K562 (cell line): ENCODE results near the gene FAM110D. TPM values are rescaled to one million over a fixed set of nuclear protein-coding genes. Genes with fewer than 3 reads are reported as not detected.

ENCODE experiments used
- BRF1 ChIP-seq: IDR thresholded peaks from 3 replicates; pipeline ENCODE4 v1.6.1; 2011; ENCODE audit warnings: borderline replicate concordance, mild to moderate bottlenecking; ENCODE audit not compliant: insufficient read length; ENCODE audit errors: extremely low read depth
- CSDE1 ChIP-seq, 2 experiments: fragments of 450-650 bp; IDR thresholded peaks; 2 replicates each; pipeline ENCODE4 v1.6.1; 2016; ENCODE audit warnings: mild to moderate bottlenecking in 1 of 2
- DDX20 ChIP-seq: fragments of 450-650 bp; IDR thresholded peaks from 2 replicates; pipeline ENCODE4 v1.6.1; 2016; ENCODE audit warnings: missing genetic modification characterization, low read depth, mild to moderate bottlenecking, missing compliant biosample characterization, moderate library complexity
- ELF2 ChIP-seq: fragments of 250-450 bp; sonication (Bioruptor Pico); IDR thresholded peaks from 2 replicates; pipeline ENCODE4 v1.5.0; 2021; ENCODE audit warnings: mild to moderate bottlenecking
- ILK ChIP-seq: fragments of 450-650 bp; IDR thresholded peaks from 2 replicates; pipeline ENCODE4 v1.6.1; 2016; ENCODE audit warnings: missing genetic modification characterization, low read depth, mild to moderate bottlenecking, missing compliant biosample characterization, moderate library complexity, borderline replicate concordance
- JUN ChIP-seq, 2 experiments: sonication (generic) in 1 of 2; formaldehyde crosslinking in 1 of 2; IDR thresholded peaks; 2 replicates each; pipeline versions ENCODE4 v1.6.1 to v1.8.0; 2012 to 2022; ENCODE audit warnings: borderline replicate concordance in 2 of 2, mild to moderate bottlenecking in 2 of 2, improper control_type of control experiment in 1 of 2, low read depth in 1 of 2, low read length in 1 of 2, missing genetic modification reagents in 1 of 2
- KLF6 ChIP-seq: fragments of 250-450 bp; sonication (Bioruptor Pico); IDR thresholded peaks from 2 replicates; pipeline ENCODE4 v1.4.0; 2020; ENCODE audit warnings: mild to moderate bottlenecking, moderate library complexity, borderline replicate concordance
- NCOA4 ChIP-seq: fragments of 450-650 bp; IDR thresholded peaks from 2 replicates; pipeline ENCODE4 v1.6.1; 2018; ENCODE audit warnings: mild to moderate bottlenecking; ENCODE audit not compliant: partially characterized antibody
- PHB2 ChIP-seq: fragments of 450-650 bp; IDR thresholded peaks from 2 replicates; pipeline ENCODE4 v1.6.1; 2017; ENCODE audit warnings: low read depth
- SAFB ChIP-seq: fragments of 200-400 bp; formaldehyde crosslinking; IDR thresholded peaks from 2 replicates; pipeline ENCODE4 v1.6.1; 2017; ENCODE audit warnings: low read depth, low read length, borderline replicate concordance
- SRF ChIP-seq, 2 experiments: fragments of 250-450, 450-650 bp in 1 of 2; sonication (Bioruptor Pico) in 1 of 2; sonication (generic) in 1 of 2; formaldehyde crosslinking; IDR thresholded peaks; 2 replicates each; pipeline versions ENCODE4 v1.5.0 to v1.5.1; 2020 to 2022; ENCODE audit warnings: mild to moderate bottlenecking in 1 of 2, missing genetic modification reagents in 1 of 2
- SRSF1 ChIP-seq: fragments of 200-400 bp; formaldehyde crosslinking; IDR thresholded peaks from 2 replicates; pipeline ENCODE4 v1.6.1; 2017; ENCODE audit warnings: mild to moderate bottlenecking, low read depth, low read length, moderate library complexity
- TGIF2 ChIP-seq: sonication (generic); formaldehyde crosslinking; IDR thresholded peaks from 2 replicates; pipeline ENCODE4 v1.8.1; 2022; ENCODE audit warnings: mild to moderate bottlenecking, missing genetic modification reagents, moderate library complexity
- ZNF224 ChIP-seq: sonication (generic); formaldehyde crosslinking; IDR thresholded peaks from 2 replicates; pipeline ENCODE4 v1.8.0; 2022; ENCODE audit warnings: mild to moderate bottlenecking, missing genetic modification reagents
- ZNF347 ChIP-seq: fragments of 450-650 bp; formaldehyde crosslinking; IDR thresholded peaks from 2 replicates; pipeline ENCODE4 v1.4.0; 2020; ENCODE audit warnings: low read depth, mild to moderate bottlenecking, moderate library complexity
- ZNF507 ChIP-seq: conservative IDR thresholded peaks from 2 replicates; pipeline ENCODE4 v1.6.1; 2017; ENCODE audit warnings: missing genetic modification characterization, missing compliant biosample characterization
- polyA plus RNA-seq, 8 experiments: library from polyadenylated mRNA; depleted of rRNA in 4 of 8; stranded (reverse) in 5 of 8; unstranded in 3 of 8; fragments of >200 nt; fragmentation: Nextera tagmentation in 2 of 8; fragmentation: Illumina TruSeq in 1 of 8; extraction: Ambion mirVana in 2 of 8; extraction: Trizol in 1 of 8; gene quantifications; 2 replicates each; pipeline versions ENCODE4 v1.2.1 to v1.2.3, GENCODE V29; 2011 to 2014; ENCODE audit warnings: inconsistent platforms in 1 of 8, missing spikeins in 1 of 8
- total RNA-seq, 7 experiments: library from RNA; depleted of rRNA in 6 of 7; stranded (reverse); fragments of >200 nt in 6 of 7; fragmentation: Illumina TruSeq in 2 of 7; extraction: Trizol in 2 of 7; gene quantifications; 2 replicates each; pipeline versions ENCODE4 v1.2.1 to v1.2.3, GENCODE V29; 2011 to 2021; ENCODE audit warnings: low replicate concordance in 1 of 7
- TF ChIP-seq, protein P1 (sequence below): fragments of 150-350 bp; IDR thresholded peaks from 2 replicates; pipeline ENCODE4 v1.6.1; 2014; ENCODE audit warnings: low read depth, mild to moderate bottlenecking, low read length, borderline replicate concordance
- TF ChIP-seq, protein P2 (sequence below): fragments of 250-450 bp; sonication (Bioruptor Pico); IDR thresholded peaks from 2 replicates; pipeline ENCODE4 v1.8.0; 2021; ENCODE audit warnings: moderate library complexity, mild to moderate bottlenecking, inconsistent platforms
- TF ChIP-seq, protein P3 (sequence below): sonication (generic); formaldehyde crosslinking; IDR thresholded peaks from 2 replicates; pipeline ENCODE4 v1.9.0; 2022; ENCODE audit warnings: mild to moderate bottlenecking, missing genetic modification reagents
- TF ChIP-seq, protein P4 (sequence below): fragments of 250-450 bp; sonication (Bioruptor Pico); IDR thresholded peaks from 2 replicates; pipeline ENCODE4 v1.8.0; 2022; ENCODE audit warnings: moderate library complexity, mild to moderate bottlenecking, inconsistent platforms

The FAM110D gene
- total and polyA plus RNA-seq, 9 of the 15 experiments (the other 6 are each of a cell fraction or from before 2014, with no cell fraction given), result 0.04 to 1.1 (median 0.33) TPM

DNA sequence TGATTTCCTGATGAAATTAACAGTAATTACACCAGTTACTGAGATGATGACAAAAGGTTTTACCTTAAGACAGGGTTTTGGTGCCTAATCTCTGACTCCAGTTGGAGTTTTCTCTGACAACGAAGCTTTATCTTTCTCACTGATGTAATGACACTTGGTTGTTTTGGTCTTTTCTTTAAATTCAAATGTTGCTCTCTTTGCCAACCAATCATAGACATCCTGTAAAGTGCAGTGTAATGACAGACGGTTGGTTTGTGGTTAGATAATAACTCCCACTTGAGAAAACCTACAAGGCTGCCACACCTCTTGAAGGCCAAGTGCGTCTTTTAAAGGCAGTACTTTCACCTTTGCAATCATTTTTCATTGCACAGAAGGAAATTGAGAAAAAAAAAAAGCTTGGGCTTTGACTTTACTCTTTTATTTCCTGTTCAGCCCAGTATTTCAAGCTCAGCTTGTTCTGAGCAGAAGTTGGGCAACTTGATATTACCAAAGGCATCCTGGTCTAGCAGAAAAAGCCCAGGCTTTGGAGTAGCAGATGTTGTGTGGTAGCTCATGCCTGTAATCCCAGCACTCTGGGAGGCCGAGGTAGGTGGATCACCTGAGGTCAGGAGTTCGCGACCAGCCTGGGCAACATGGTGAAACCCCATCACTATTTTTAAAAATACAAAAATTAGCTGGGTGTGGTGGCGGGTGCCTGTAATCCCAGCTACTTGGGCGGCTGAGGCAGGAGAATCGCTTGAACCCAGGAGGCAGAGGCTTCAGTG lies 32.4 kb upstream of the FAM110D start (continued):
- TF ChIP-seq, protein P1, sequence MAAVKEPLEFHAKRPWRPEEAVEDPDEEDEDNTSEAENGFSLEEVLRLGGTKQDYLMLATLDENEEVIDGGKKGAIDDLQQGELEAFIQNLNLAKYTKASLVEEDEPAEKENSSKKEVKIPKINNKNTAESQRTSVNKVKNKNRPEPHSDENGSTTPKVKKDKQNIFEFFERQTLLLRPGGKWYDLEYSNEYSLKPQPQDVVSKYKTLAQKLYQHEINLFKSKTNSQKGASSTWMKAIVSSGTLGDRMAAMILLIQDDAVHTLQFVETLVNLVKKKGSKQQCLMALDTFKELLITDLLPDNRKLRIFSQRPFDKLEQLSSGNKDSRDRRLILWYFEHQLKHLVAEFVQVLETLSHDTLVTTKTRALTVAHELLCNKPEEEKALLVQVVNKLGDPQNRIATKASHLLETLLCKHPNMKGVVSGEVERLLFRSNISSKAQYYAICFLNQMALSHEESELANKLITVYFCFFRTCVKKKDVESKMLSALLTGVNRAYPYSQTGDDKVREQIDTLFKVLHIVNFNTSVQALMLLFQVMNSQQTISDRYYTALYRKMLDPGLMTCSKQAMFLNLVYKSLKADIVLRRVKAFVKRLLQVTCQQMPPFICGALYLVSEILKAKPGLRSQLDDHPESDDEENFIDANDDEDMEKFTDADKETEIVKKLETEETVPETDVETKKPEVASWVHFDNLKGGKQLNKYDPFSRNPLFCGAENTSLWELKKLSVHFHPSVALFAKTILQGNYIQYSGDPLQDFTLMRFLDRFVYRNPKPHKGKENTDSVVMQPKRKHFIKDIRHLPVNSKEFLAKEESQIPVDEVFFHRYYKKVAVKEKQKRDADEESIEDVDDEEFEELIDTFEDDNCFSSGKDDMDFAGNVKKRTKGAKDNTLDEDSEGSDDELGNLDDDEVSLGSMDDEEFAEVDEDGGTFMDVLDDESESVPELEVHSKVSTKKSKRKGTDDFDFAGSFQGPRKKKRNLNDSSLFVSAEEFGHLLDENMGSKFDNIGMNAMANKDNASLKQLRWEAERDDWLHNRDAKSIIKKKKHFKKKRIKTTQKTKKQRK, result no peak
- TF ChIP-seq SRF (CRISPR knock-in tag; IDR thresholded peaks at IDR 0.05), result 0 out of 4 replicates have a peak, but pooled peaks of 1 of the 2 experiments have one; percentile 61
- TF ChIP-seq ZNF224 (CRISPR knock-in tag), result no peak
- TF ChIP-seq DDX20 (tag), result peak; percentile 14
- TF ChIP-seq ZNF507 (tag), result no peak
- TF ChIP-seq SAFB, result no peak
- TF ChIP-seq PHB2, result peak; percentile 47; the same call in 1 of the 2 replicates
- TF ChIP-seq BRF1, result no peak
- TF ChIP-seq ILK (tag), result no peak
- 0 out of 2 replicates have a peak, but pooled peaks have one; percentile 48 for TF ChIP-seq ZNF347 (CRISPR knock-in tag)
- TF ChIP-seq, protein P2, sequence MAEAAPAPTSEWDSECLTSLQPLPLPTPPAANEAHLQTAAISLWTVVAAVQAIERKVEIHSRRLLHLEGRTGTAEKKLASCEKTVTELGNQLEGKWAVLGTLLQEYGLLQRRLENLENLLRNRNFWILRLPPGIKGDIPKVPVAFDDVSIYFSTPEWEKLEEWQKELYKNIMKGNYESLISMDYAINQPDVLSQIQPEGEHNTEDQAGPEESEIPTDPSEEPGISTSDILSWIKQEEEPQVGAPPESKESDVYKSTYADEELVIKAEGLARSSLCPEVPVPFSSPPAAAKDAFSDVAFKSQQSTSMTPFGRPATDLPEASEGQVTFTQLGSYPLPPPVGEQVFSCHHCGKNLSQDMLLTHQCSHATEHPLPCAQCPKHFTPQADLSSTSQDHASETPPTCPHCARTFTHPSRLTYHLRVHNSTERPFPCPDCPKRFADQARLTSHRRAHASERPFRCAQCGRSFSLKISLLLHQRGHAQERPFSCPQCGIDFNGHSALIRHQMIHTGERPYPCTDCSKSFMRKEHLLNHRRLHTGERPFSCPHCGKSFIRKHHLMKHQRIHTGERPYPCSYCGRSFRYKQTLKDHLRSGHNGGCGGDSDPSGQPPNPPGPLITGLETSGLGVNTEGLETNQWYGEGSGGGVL (CRISPR knock-in tag), result no peak
- no peak for TF ChIP-seq NCOA4
- TF ChIP-seq KLF6, result peak; percentile 69; the same call in 1 of the 2 replicates
- TF ChIP-seq CSDE1 (IDR thresholded peaks at IDR 0.05), result peak in 1 of 2 experiments; percentile 12; a peak in 1 of 4 replicates
- TF ChIP-seq SRSF1, result no peak
- TF ChIP-seq TGIF2 (CRISPR knock-in tag), result no peak
- peak; percentile 81 for TF ChIP-seq JUN (IDR thresholded peaks at IDR 0.05; ENCODE audit: borderline replicate concordance, low read depth, low read length)
- no peak for TF ChIP-seq JUN (CRISPR knock-in tag; IDR thresholded peaks at IDR 0.05; ENCODE audit: borderline replicate concordance)
- TF ChIP-seq, protein P3, sequence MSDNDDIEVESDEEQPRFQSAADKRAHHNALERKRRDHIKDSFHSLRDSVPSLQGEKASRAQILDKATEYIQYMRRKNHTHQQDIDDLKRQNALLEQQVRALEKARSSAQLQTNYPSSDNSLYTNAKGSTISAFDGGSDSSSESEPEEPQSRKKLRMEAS (CRISPR knock-in tag), result no peak
- TF ChIP-seq, protein P4, sequence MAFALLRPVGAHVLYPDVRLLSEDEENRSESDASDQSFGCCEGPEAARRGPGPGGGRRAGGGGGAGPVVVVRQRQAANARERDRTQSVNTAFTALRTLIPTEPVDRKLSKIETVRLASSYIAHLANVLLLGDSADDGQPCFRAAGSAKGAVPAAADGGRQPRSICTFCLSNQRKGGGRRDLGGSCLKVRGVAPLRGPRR (CRISPR knock-in tag), result 0 out of 2 replicates have a peak, but pooled peaks have one; percentile 66
- TF ChIP-seq ELF2 (CRISPR knock-in tag), result peak; percentile 2; the same call in 1 of the 2 replicates
